Stimulated activated CD8-positive, alpha-beta memory T cell treated with anti-CD3 and anti-CD28 coated beads, Interleukin-7, amount 100 ng/mL, for 4 hours (primary cell): ENCODE measurements around the gene FOXA1.
"Not testable (repeated sequence)": the region's sequence is repeated elsewhere in the genome, so short reads cannot be mapped to it uniquely, and the experiment has no call there.

Experiments used
- DNase-seq, 2 donors: peaks; one replicate each; pipeline ENCODE4 v3.0.0-alpha.2; 2020; ENCODE audit warnings: low read depth in 2 of 2

Gene FOXA1

DNA sequence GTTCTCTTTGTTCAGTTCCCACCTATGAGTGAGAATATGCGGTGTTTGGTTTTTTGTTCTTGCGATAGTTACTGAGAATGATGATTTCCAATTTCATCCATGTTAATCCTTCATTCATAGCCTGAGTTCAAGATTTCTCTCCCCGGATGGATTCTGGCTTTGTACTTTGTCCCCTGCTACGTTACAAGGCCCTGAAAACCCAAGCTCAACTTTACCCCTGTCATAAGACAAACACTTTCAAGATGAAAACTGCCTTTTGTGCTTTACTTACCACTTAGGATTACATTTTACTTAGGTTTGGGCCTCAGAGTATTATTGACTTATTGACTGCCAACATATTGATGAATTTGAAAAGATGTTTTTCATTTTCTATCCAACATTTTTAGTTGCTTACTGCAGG is 36.3 kb downstream of the FOXA1 start:
- no peak for DNase-seq

DNA sequence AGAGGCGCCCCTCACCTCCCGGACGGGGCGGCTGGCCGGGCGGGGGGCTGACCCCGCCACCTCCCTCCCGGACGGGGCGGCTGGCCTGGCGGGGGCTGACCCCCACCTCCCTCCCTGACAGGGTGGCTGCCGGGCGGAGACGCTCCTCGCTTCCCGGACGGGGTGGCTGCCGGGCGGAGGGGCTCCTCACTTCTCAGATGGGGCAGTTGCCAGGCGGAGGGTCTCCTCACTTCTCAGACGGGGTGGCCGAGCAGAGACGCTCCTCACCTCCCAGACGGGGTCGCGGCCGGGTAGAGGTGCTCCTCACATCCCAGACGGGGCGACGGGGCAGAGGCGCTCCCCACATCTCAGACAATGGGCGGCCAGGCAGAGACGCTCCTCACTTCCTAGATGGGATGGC is 39.5 kb downstream of the FOXA1 start:
- not testable (repeated sequence) for DNase-seq

DNA sequence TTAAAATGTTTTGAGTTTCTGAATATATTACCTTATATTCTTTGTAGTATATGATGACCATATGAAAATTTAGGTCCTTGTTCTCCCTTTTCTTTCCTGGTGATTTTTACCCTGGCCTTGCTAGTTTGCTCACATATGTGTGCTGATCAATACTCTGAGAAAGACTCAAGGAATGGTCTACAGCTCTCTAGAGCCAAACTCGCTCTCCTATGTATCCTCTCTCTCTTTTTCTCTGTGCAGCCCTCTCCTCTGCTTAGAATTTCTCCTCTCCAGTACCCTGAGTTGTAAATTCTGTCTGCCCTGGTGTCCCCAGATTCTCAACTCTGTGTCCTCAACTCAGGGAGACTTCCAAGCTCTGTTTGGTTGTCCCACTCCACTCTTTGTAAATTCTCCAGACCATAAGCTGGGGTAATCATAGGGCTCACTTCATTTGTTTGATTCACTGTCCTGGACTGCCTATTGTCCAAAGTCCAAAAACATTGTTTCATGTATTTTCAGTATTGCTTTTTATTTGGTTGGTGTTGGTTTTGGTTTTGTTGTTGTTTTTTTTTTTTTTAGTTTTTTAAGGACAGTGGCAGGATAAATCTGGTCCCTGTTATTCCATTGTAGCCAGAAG is 41.0 kb downstream of the FOXA1 start:
- DNase-seq = no peak

DNA sequence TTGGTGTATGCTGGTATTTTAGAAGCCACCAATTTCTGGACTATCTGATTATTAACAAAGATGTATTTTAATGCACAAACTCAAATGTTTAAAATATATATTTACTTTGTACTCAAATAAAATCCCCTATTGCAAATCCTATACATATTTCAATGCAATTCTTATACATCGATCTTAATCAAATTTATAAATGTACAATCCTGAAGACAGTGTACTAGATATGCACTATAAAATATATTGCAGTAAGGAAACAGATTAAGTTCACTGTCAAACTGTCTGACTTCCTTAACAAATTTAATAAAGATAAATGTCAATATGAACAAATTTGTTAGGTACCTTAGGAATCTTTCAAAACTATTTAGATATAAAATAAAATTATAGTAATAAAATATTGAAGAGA is 43.9 kb downstream of the FOXA1 start:
- DNase-seq = no peak

DNA sequence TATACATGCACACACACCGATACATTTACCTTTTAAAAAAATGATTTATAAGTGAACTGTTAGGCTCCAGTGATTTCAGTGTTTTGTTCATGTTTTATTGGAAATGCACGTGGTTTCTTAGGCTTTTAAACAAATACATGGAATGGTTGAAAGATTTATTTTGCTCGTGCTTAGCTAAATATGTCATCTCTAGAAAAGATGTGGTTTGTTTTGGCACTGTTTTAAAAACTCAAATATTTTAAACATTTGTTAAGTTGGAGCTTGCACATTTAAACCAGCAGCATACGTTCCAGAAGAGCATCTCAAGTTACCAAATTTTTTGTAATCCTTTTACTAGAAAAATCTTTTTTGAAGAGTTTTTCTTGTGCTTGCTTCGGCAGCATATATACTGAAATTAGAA is 44.5 kb downstream of the FOXA1 start:
- DNase-seq = no peak

DNA sequence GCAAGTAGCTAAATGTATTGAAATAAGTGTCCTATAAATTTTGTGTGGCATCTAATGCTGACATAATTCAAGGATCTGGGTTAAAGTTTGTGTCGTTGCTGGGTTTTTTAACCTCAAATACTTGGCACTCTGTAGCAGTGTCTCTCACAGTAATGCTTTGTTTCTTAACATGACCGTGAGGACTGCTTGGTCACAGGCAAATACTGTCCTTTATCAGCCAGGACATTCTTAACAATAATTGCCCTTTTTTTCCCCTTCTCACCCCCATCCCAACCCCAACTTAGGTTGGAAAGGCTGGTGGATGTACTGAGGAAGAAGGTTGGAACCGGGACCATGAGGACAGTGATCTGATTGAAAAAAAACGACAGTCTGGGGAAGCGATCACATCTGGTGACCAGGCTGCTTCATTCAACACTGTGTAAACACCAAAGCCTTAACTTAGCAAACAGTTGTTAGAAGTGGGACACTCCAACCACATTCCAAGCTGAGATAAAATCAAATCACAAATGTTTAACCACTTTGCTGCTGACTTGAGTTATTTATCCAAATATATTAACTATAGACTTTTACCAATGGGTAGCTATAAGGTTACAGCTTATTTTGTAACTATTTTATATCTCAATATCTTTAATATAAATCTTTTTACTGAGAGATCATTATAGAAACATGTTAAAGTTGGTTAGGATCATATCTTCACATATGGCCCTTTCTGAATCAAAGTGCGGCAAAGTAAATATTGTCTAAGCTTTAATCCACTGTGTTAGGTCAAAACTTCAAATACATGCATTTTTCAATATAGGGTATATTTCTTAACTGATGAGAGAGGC is 48.2 kb downstream of the FOXA1 start:
- no peak for DNase-seq

DNA sequence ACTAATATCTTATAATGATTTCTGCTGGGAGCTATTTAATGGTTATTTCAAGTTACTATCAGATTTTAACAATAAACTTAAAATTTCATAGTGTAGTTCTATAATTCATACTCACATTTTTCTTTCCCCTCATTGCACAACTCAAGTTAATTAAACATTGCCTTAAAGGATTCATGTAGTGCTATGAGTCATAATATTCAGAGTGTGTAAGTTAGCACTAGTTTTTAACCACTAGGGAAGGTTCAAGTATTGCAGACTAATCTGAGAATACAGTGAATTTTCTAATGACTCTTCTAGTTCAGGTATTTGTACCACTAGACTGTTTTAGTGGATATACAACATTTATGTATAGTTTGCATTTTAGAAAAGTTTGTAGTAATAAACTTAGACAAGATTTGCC is 49.9 kb downstream of the FOXA1 start:
- no peak for DNase-seq

DNA sequence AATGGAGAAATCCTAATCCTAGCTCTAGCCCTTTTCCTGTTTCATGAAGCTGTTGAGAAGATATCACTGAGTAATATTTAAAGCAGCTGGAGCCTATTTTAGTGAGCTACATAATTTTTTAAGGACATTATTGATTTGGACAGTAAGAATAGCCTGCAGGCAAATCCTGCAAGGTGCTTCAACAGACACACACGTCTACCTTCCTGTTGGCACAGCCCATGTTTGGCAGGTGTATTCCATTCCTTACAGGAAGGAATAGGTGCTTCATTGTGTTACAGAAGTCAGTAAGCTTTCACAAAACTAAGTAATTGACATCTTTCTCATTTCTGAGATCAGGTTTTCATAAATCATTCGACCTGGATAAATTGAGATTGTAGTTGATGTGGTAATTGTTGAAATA is 50.6 kb downstream of the FOXA1 start:
- no peak for DNase-seq

DNA sequence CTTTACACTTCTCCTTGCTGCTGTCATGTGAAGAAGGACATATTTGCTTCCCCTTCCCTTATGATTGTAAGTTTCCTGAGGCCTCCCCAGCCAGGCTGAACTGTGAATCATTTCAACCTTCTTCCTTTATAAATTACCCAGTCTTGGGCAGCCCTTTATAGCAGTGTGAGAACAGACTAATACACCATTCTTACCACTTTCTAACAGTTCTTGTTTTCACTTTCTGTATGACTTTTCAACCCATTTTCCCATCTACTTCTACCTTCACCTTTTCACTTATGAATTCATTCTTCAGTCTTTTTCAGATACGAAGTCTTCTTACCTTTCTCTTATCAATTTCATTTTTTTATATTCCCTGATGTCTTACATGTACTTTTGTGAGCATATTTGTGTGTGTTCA is 55.1 kb downstream of the FOXA1 start:
- DNase-seq = no peak
